Gastroesophageal sphincter (tissue), 4 donors: Measurements from ENCODE around the gene TTBK2. TPM values are rescaled to one million over a fixed set of nuclear protein-coding genes. Genes with fewer than 3 reads are reported as not detected.

Source experiments
- ATAC-seq: fragments of 150-250 bp; one replicate; pipeline ENCODE4 v1.9.1; 2016; ENCODE audit warnings: mild to moderate bottlenecking, moderate library complexity
- H3K27ac ChIP-seq, 4 donors: fragments of 200-600 bp; sonication (generic) in 3 of 4; 1 replicate in 3 of 4; 2 replicates in 1 of 4; pipeline ENCODE4 v1.5.1; 2016 to 2019
- H3K27me3 ChIP-seq: fragments of 200-600 bp; sonication (generic); one replicate; pipeline ENCODE4 v1.5.1; 2019
- H3K36me3 ChIP-seq, 2 donors: fragments of 200-600 bp; sonication (generic); one replicate each; pipeline ENCODE4 v1.5.1; 2019; ENCODE audit warnings: control low read depth in 1 of 2
- H3K4me1 ChIP-seq, 3 donors: fragments of 200-600 bp; sonication (generic); 1 replicate in 2 of 3; 2 replicates in 1 of 3; pipeline ENCODE4 v1.5.1; 2016 to 2019; ENCODE audit warnings: control low read depth in 2 of 3
- H3K4me3 ChIP-seq, 2 donors: fragments of 200-600 bp; sonication (generic); one replicate each; pipeline ENCODE4 v1.5.1; 2019; ENCODE audit warnings: mild to moderate bottlenecking in 1 of 2, moderate library complexity in 1 of 2
- H3K9me3 ChIP-seq, 3 donors: fragments of 200-600 bp; sonication (generic); one replicate each; pipeline ENCODE4 v1.5.1; 2017 to 2019; ENCODE audit warnings: control low read depth in 2 of 3
- CTCF ChIP-seq, 4 experiments: fragments of 200-600 bp in 2 of 4; fragments of 450-650 bp in 2 of 4; sonication (generic) in 1 of 4; IDR thresholded peaks; one replicate each; pipeline ENCODE4 v1.5.1; 2017 to 2019; ENCODE audit warnings: antibody characterized with exemption in 4 of 4, mild to moderate bottlenecking in 2 of 4, moderate library complexity in 2 of 4
- EP300 ChIP-seq: sonication (generic); formaldehyde crosslinking; IDR thresholded peaks from one replicate; pipeline ENCODE4 v1.6.1; 2017; ENCODE audit warnings: antibody characterized with exemption, mild to moderate bottlenecking
- POLR2A ChIP-seq, 2 donors: fragments of 450-650 bp; IDR thresholded peaks; one replicate each; pipeline ENCODE4 v1.6.1; 2017; ENCODE audit warnings: antibody characterized with exemption in 2 of 2, mild to moderate bottlenecking in 2 of 2, moderate library complexity in 1 of 2
- POLR2AphosphoS5 ChIP-seq: sonication (generic); formaldehyde crosslinking; IDR thresholded peaks from one replicate; pipeline ENCODE4 v1.6.1; 2017; ENCODE audit warnings: antibody characterized with exemption
- WGBS, 2 donors: methylation state at CpG; one replicate each; pipeline ENCODE4 v1.1.5; 2018; ENCODE audit warnings: low coverage in 1 of 2; 5-methylcytosine and 5-hydroxymethylcytosine counted together
- total RNA-seq, 4 donors: library from RNA; depleted of rRNA; stranded (reverse); fragments of >200 nt; gene quantifications; one replicate each; pipeline ENCODE4 v1.1.0, GENCODE V29; 2016

TTBK2 gene
- total RNA-seq, 4 donors from 2014 or later: 21.2 to 24.4 (median 23.2) TPM

- WGBS, 2 donors: 89 to 94% methylated on average over 4 to 5 of the region's 5 CpGs
- H3K4me1 ChIP-seq: no peaks in the 10 kb centered on the region
- no peaks in the 10 kb centered on the region for H3K9me3 ChIP-seq
- H3K4me3 ChIP-seq: no peak overlapping the region
- no peak for ATAC-seq
- peaks cover 0 to 48% of the 10 kb centered on the region in 2 donors for H3K36me3 ChIP-seq
- H3K27ac ChIP-seq: no peak overlapping the region
- no peaks in the 10 kb centered on the region for H3K27me3 ChIP-seq
- TF ChIP-seq EP300 (no peak), POLR2A (IDR thresholded peaks at IDR 0.05) (no peak), POLR2AphosphoS5 (no peak), CTCF (IDR thresholded peaks at IDR 0.05) (no peak)
Measured at GRCh38 chr15:42805266-42805665, 115.3 kb downstream of the TTBK2 start.

- H3K27me3 ChIP-seq: no peaks in the 10 kb centered on the region
- WGBS, 2 donors: 63 to 73% methylated on average over 3 of the region's 3 CpGs
- H3K4me1 ChIP-seq: no peaks in the 10 kb centered on the region
- H3K36me3 ChIP-seq: peaks cover 0 to 45% of the 10 kb centered on the region in 2 donors
- no peak for TF ChIP-seq POLR2A (IDR thresholded peaks at IDR 0.05)
- no peak for TF ChIP-seq CTCF (IDR thresholded peaks at IDR 0.05)
- TF ChIP-seq POLR2AphosphoS5: no peak
- no peak for TF ChIP-seq EP300
- no peaks in the 10 kb centered on the region for H3K9me3 ChIP-seq
- H3K4me3 ChIP-seq: no peak overlapping the region
- H3K27ac ChIP-seq: no peak overlapping the region
- no peak for ATAC-seq
Measured at GRCh38 chr15:42804739-42805138, 115.8 kb downstream of the TTBK2 start.

GRCh38 chr15:42803436-42803835, 117.1 kb downstream of the TTBK2 start:
- Histone ChIP-seq H3K27me3 (no peaks in the 10 kb centered on the region), H3K4me1 (no peaks in the 10 kb centered on the region), H3K4me3 (no peak overlapping the region), H3K9me3 (no peaks in the 10 kb centered on the region), H3K27ac (no peak overlapping the region), H3K36me3 (peaks cover 0 to 41% of the 10 kb centered on the region in 2 donors)
- no peak for TF ChIP-seq CTCF (IDR thresholded peaks at IDR 0.05)
- no peak for ATAC-seq
- 97 to 100% methylated on average over 3 to 4 of the region's 4 CpGs for WGBS, 2 donors

DNA sequence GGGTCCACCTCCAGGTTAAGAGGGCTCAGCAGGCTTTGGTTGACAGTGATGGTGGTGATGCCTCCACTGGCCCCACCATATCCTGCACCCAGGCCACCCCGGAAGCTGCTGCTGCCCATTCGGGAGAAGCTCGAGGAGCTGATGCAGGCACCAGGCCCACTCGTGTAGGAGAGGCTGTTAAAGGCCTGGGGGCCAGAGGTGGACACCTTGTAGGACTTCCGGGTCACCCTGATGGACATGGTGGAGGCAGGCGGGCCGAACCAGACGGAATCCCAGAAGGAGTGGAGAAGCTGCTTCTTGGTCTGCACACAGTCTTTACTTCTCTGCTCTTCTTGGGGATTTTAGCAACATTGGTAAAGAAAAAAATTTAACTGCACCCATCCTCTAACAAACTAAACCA, 118.4 kb downstream of the TTBK2 start:
- TF ChIP-seq POLR2A (IDR thresholded peaks at IDR 0.05) (no peak), CTCF (IDR thresholded peaks at IDR 0.05) (no peak), POLR2AphosphoS5 (no peak), EP300 (no peak)
- 83 to 90% methylated on average over 2 to 4 of the region's 8 CpGs for WGBS, 2 donors
- ATAC-seq: no peak

GRCh38 chr15:42800731-42801474, 119.7 kb downstream of the TTBK2 start:
- WGBS, 2 donors: 58 to 72% methylated on average over 4 to 9 of the region's 22 CpGs

More for the DNA sequence above, 118.4 kb downstream of the TTBK2 start:
- H3K4me3 ChIP-seq: no peak overlapping the region
- peaks cover 0 to 41% of the 10 kb centered on the region in 2 donors for H3K36me3 ChIP-seq
- H3K27ac ChIP-seq: no peak overlapping the region
- H3K27me3 ChIP-seq: no peaks in the 10 kb centered on the region
- H3K4me1 ChIP-seq: no peaks in the 10 kb centered on the region
- no peaks in the 10 kb centered on the region for H3K9me3 ChIP-seq

More at GRCh38 chr15:42800731-42801474, 119.7 kb downstream of the TTBK2 start:
- ATAC-seq: no peak
- H3K36me3 ChIP-seq: peaks cover 0 to 45% of the 10 kb centered on the region in 2 donors
- H3K9me3 ChIP-seq: no peaks in the 10 kb centered on the region
- H3K27ac ChIP-seq: no peak overlapping the region
- no peaks in the 10 kb centered on the region for H3K27me3 ChIP-seq
- TF ChIP-seq CTCF (IDR thresholded peaks at IDR 0.05) (peak in 1 of 4 experiments; percentile 23), POLR2AphosphoS5 (no peak), POLR2A (IDR thresholded peaks at IDR 0.05) (no peak), EP300 (no peak)
- no peaks in the 10 kb centered on the region for H3K4me1 ChIP-seq
- no peak overlapping the region for H3K4me3 ChIP-seq
